ENCODE data around the gene GCSH.

GCSH gene

GRCh38 chr16:81073560-81074330, 22.4 kb downstream of the GCSH start:
- Histone ChIP-seq H3K9me3 (ENCODE audit: control insufficient read depth, insufficient read depth, low read length) (no peaks in the 10 kb centered on the region), H3K27me3 (ENCODE audit: control insufficient read depth, insufficient read depth, low read length) (no peaks in the 10 kb centered on the region), H3K36me3 (ENCODE audit: control insufficient read depth, insufficient read depth, low read length) (no peaks in the 10 kb centered on the region), H3K9ac (ENCODE audit: low read depth, low read length) (no peak overlapping the region), H3K4me3 (ENCODE audit: low read depth, low read length) (no peak overlapping the region), H3K4me1 (ENCODE audit: control insufficient read depth, insufficient read depth, low read length) (peaks cover 13% of the 10 kb centered on the region; the same call in 1 of the 2 replicates), H3K27ac (ENCODE audit: low read depth, low read length) (peak overlapping the region; percentile 19)

GRCh38 chr16:81071805-81072204, 24.4 kb downstream of the GCSH start:
- no peak overlapping the region for H3K4me3 ChIP-seq (ENCODE audit: low read depth, low read length)
- no peaks in the 10 kb centered on the region for H3K27me3 ChIP-seq (ENCODE audit: control insufficient read depth, insufficient read depth, low read length)
- no peak overlapping the region for H3K9ac ChIP-seq (ENCODE audit: low read depth, low read length)
- no peak overlapping the region for H3K27ac ChIP-seq (ENCODE audit: low read depth, low read length)
- no peaks in the 10 kb centered on the region for H3K36me3 ChIP-seq (ENCODE audit: control insufficient read depth, insufficient read depth, low read length)
- peaks cover 13% of the 10 kb centered on the region; the same call in 1 of the 2 replicates for H3K4me1 ChIP-seq (ENCODE audit: control insufficient read depth, insufficient read depth, low read length)
- H3K9me3 ChIP-seq (ENCODE audit: control insufficient read depth, insufficient read depth, low read length), result no peaks in the 10 kb centered on the region

- no peak overlapping the region for H3K27ac ChIP-seq (ENCODE audit: low read depth, low read length)
- no peaks in the 10 kb centered on the region for H3K36me3 ChIP-seq (ENCODE audit: control insufficient read depth, insufficient read depth, low read length)
- H3K9me3 ChIP-seq (ENCODE audit: control insufficient read depth, insufficient read depth, low read length), result no peaks in the 10 kb centered on the region
- no peak overlapping the region for H3K4me3 ChIP-seq (ENCODE audit: low read depth, low read length)
- no peak overlapping the region for H3K9ac ChIP-seq (ENCODE audit: low read depth, low read length)
- H3K27me3 ChIP-seq (ENCODE audit: control insufficient read depth, insufficient read depth, low read length), result no peaks in the 10 kb centered on the region
- peaks cover 8% of the 10 kb centered on the region; the same call in 1 of the 2 replicates for H3K4me1 ChIP-seq (ENCODE audit: control insufficient read depth, insufficient read depth, low read length)
Observed at GRCh38 chr16:81070979-81071378, 25.2 kb downstream of the GCSH start.

GRCh38 chr16:81069063-81069462, 27.1 kb downstream of the GCSH start:
- Histone ChIP-seq H3K36me3 (ENCODE audit: control insufficient read depth, insufficient read depth, low read length) (no peaks in the 10 kb centered on the region), H3K9me3 (ENCODE audit: control insufficient read depth, insufficient read depth, low read length) (no peaks in the 10 kb centered on the region), H3K27ac (ENCODE audit: low read depth, low read length) (no peak overlapping the region), H3K9ac (ENCODE audit: low read depth, low read length) (no peak overlapping the region), H3K4me1 (ENCODE audit: control insufficient read depth, insufficient read depth, low read length) (peaks cover 8% of the 10 kb centered on the region; the same call in 1 of the 2 replicates), H3K27me3 (ENCODE audit: control insufficient read depth, insufficient read depth, low read length) (no peaks in the 10 kb centered on the region), H3K4me3 (ENCODE audit: low read depth, low read length) (no peak overlapping the region)

- H3K27me3 ChIP-seq (ENCODE audit: control insufficient read depth, insufficient read depth, low read length), result no peaks in the 10 kb centered on the region
- 0 out of 2 replicates have a peak, but pooled peaks cover 3% of the 10 kb centered on the region for H3K4me1 ChIP-seq (ENCODE audit: control insufficient read depth, insufficient read depth, low read length)
- H3K36me3 ChIP-seq (ENCODE audit: control insufficient read depth, insufficient read depth, low read length), result no peaks in the 10 kb centered on the region
- no peak overlapping the region for H3K4me3 ChIP-seq (ENCODE audit: low read depth, low read length)
- no peaks in the 10 kb centered on the region for H3K9me3 ChIP-seq (ENCODE audit: control insufficient read depth, insufficient read depth, low read length)
- no peak overlapping the region for H3K9ac ChIP-seq (ENCODE audit: low read depth, low read length)
- no peak overlapping the region for H3K27ac ChIP-seq (ENCODE audit: low read depth, low read length)
Observed at GRCh38 chr16:81067166-81067565, 29.0 kb downstream of the GCSH start.

- Histone ChIP-seq H3K27ac (ENCODE audit: low read depth, low read length) (no peak overlapping the region), H3K27me3 (ENCODE audit: control insufficient read depth, insufficient read depth, low read length) (no peaks in the 10 kb centered on the region), H3K4me3 (ENCODE audit: low read depth, low read length) (no peak overlapping the region), H3K9ac (ENCODE audit: low read depth, low read length) (no peak overlapping the region), H3K36me3 (ENCODE audit: control insufficient read depth, insufficient read depth, low read length) (no peaks in the 10 kb centered on the region), H3K4me1 (ENCODE audit: control insufficient read depth, insufficient read depth, low read length) (0 out of 2 replicates have a peak, but pooled peaks cover 3% of the 10 kb centered on the region), H3K9me3 (ENCODE audit: control insufficient read depth, insufficient read depth, low read length) (no peaks in the 10 kb centered on the region)
Observed at GRCh38 chr16:81066681-81067080, 29.5 kb downstream of the GCSH start.

- no peaks in the 10 kb centered on the region for H3K36me3 ChIP-seq (ENCODE audit: control insufficient read depth, insufficient read depth, low read length)
- no peaks in the 10 kb centered on the region for H3K9me3 ChIP-seq (ENCODE audit: control insufficient read depth, insufficient read depth, low read length)
- H3K27me3 ChIP-seq (ENCODE audit: control insufficient read depth, insufficient read depth, low read length), result no peaks in the 10 kb centered on the region
- peaks cover 12% of the 10 kb centered on the region for H3K4me1 ChIP-seq (ENCODE audit: control insufficient read depth, insufficient read depth, low read length)
- no peak overlapping the region for H3K4me3 ChIP-seq (ENCODE audit: low read depth, low read length)
- no peak overlapping the region for H3K9ac ChIP-seq (ENCODE audit: low read depth, low read length)
- no peak overlapping the region for H3K27ac ChIP-seq (ENCODE audit: low read depth, low read length)
Observed at GRCh38 chr16:81061871-81062608, 34.2 kb downstream of the GCSH start.

GRCh38 chr16:81061307-81061640, 34.9 kb downstream of the GCSH start:
- Histone ChIP-seq H3K27ac (ENCODE audit: low read depth, low read length) (no peak overlapping the region), H3K9me3 (ENCODE audit: control insufficient read depth, insufficient read depth, low read length) (no peaks in the 10 kb centered on the region), H3K4me3 (ENCODE audit: low read depth, low read length) (no peak overlapping the region), H3K4me1 (ENCODE audit: control insufficient read depth, insufficient read depth, low read length) (peaks cover 12% of the 10 kb centered on the region), H3K36me3 (ENCODE audit: control insufficient read depth, insufficient read depth, low read length) (no peaks in the 10 kb centered on the region), H3K27me3 (ENCODE audit: control insufficient read depth, insufficient read depth, low read length) (no peaks in the 10 kb centered on the region), H3K9ac (ENCODE audit: low read depth, low read length) (no peak overlapping the region)

GRCh38 chr16:81060576-81061306, 35.5 kb downstream of the GCSH start:
- Histone ChIP-seq H3K4me1 (ENCODE audit: control insufficient read depth, insufficient read depth, low read length) (peaks cover 12% of the 10 kb centered on the region), H3K36me3 (ENCODE audit: control insufficient read depth, insufficient read depth, low read length) (no peaks in the 10 kb centered on the region), H3K9ac (ENCODE audit: low read depth, low read length) (no peak overlapping the region), H3K27me3 (ENCODE audit: control insufficient read depth, insufficient read depth, low read length) (no peaks in the 10 kb centered on the region), H3K9me3 (ENCODE audit: control insufficient read depth, insufficient read depth, low read length) (no peaks in the 10 kb centered on the region), H3K4me3 (ENCODE audit: low read depth, low read length) (no peak overlapping the region), H3K27ac (ENCODE audit: low read depth, low read length) (no peak overlapping the region)

- no peaks in the 10 kb centered on the region for H3K27me3 ChIP-seq (ENCODE audit: control insufficient read depth, insufficient read depth, low read length)
- H3K4me3 ChIP-seq (ENCODE audit: low read depth, low read length), result no peak overlapping the region
- no peak overlapping the region for H3K27ac ChIP-seq (ENCODE audit: low read depth, low read length)
- no peaks in the 10 kb centered on the region for H3K36me3 ChIP-seq (ENCODE audit: control insufficient read depth, insufficient read depth, low read length)
- no peaks in the 10 kb centered on the region for H3K4me1 ChIP-seq (ENCODE audit: control insufficient read depth, insufficient read depth, low read length)
- no peaks in the 10 kb centered on the region for H3K9me3 ChIP-seq (ENCODE audit: control insufficient read depth, insufficient read depth, low read length)
- no peak overlapping the region for H3K9ac ChIP-seq (ENCODE audit: low read depth, low read length)
Observed at GRCh38 chr16:81053761-81054160, 42.4 kb downstream of the GCSH start.

GRCh38 chr16:81042821-81043220, 53.4 kb downstream of the GCSH start:
- H3K36me3 ChIP-seq (ENCODE audit: control insufficient read depth, insufficient read depth, low read length), result peaks cover 83% of the 10 kb centered on the region
- H3K4me1 ChIP-seq (ENCODE audit: control insufficient read depth, insufficient read depth, low read length), result no peaks in the 10 kb centered on the region
- no peak overlapping the region for H3K27ac ChIP-seq (ENCODE audit: low read depth, low read length)
- H3K9ac ChIP-seq (ENCODE audit: low read depth, low read length), result no peak overlapping the region
- H3K27me3 ChIP-seq (ENCODE audit: control insufficient read depth, insufficient read depth, low read length), result no peaks in the 10 kb centered on the region
- no peaks in the 10 kb centered on the region for H3K9me3 ChIP-seq (ENCODE audit: control insufficient read depth, insufficient read depth, low read length)
- no peak overlapping the region for H3K4me3 ChIP-seq (ENCODE audit: low read depth, low read length)

Measured in HUES48 (cell line).